A549 (cell line): ENCODE measurements around the gene TMEM30B. TPM values are rescaled to one million over a fixed set of nuclear protein-coding genes. Genes with fewer than 3 reads are reported as not detected.

Experiments used
- ATAC-seq, 2 experiments: fragments of 200-7000 bp in 1 of 2; fragments of >200 bp in 1 of 2; cut with Nextera tagmentation in 1 of 2; cut with Tn5 transposase in 1 of 2; 3 replicates each; pipeline versions ENCODE4 v1.8.0 to v1.9.1; 2018 to 2020; ENCODE audit warnings: mild to moderate bottlenecking in 1 of 2, moderate library complexity in 1 of 2
- CTCF ChIA-PET: fragments of 300-600 bp; sonication (Branson Sonifier 250); formaldehyde crosslinking; extraction: SDS; loops from one replicate; lab custom pipeline; 2021; ENCODE audit warnings: antibody characterized with exemption, inconsistent platforms; lab: Yijun Ruan, JAX
- POLR2A ChIA-PET: fragments of 350-600 bp; formaldehyde crosslinking; extraction: SDS; loops from one replicate; lab custom pipeline; 2021; ENCODE audit warnings: antibody characterized with exemption, inconsistent platforms; lab: Yijun Ruan, JAX
- DNase-seq, 2 experiments: peaks; one replicate each; pipeline versions ENCODE4 v3.0.0 to v3.0.0-alpha.2; 2011 to 2016; ENCODE audit warnings: low read depth in 1 of 2, low spot score in 1 of 2
- FAIRE-seq: peaks from 2 replicates; lab custom pipeline; 2011; peaks lifted over from hg19 to GRCh38; lab: Jason Lieb, UNC
- H3K27ac ChIP-seq, 2 experiments: fragments of >200 bp; sonication (Bioruptor Twin); formaldehyde crosslinking; 3 replicates each; pipeline ENCODE4 v1.5.1; 2016 to 2017
- H3K4me1 ChIP-seq: fragments of >200 bp; sonication (Bioruptor Twin); formaldehyde crosslinking; 3 replicates; pipeline ENCODE4 v1.6.1; 2016
- H3K4me2 ChIP-seq: fragments of >200 bp; sonication (Bioruptor Twin); formaldehyde crosslinking; 3 replicates; pipeline ENCODE4 v1.6.1; 2016
- H3K4me3 ChIP-seq: fragments of >200 bp; sonication (Bioruptor Twin); formaldehyde crosslinking; 3 replicates; pipeline ENCODE4 v1.5.1; 2016
- H3K9me3 ChIP-seq: fragments of >200 bp; sonication (Bioruptor Twin); formaldehyde crosslinking; 3 replicates; pipeline ENCODE4 v1.6.1; 2016
- CBX8 ChIP-seq: fragments of 200-600 bp; sonication (generic); IDR thresholded peaks from 2 replicates; pipeline ENCODE4 v1.6.1; 2016
- CEBPB ChIP-seq, 2 experiments: fragments of >200 bp in 1 of 2; sonication (Bioruptor Twin) in 1 of 2; formaldehyde crosslinking in 1 of 2; IDR thresholded peaks; 2 replicates each; pipeline ENCODE4 v1.6.1; 2012 to 2016
- CHD4 ChIP-seq: fragments of 200-600 bp; sonication (generic); IDR thresholded peaks from 2 replicates; pipeline ENCODE4 v1.6.1; 2016; ENCODE audit warnings: antibody characterized with exemption, mild to moderate bottlenecking, borderline replicate concordance
- ELK1 ChIP-seq: fragments of 150-350 bp; IDR thresholded peaks from 2 replicates; pipeline ENCODE4 v1.6.1; 2014; ENCODE audit warnings: low read depth, mild to moderate bottlenecking, low read length
- EP300 ChIP-seq, 2 experiments: fragments of >200 bp; sonication (Bioruptor Twin); formaldehyde crosslinking; IDR thresholded peaks; 2 replicates in 1 of 2; 3 replicates in 1 of 2; pipeline ENCODE4 v1.6.1; 2016 to 2017
- FOSL2 ChIP-seq, 2 experiments: fragments of 450-650 bp in 1 of 2; fragments of >200 bp in 1 of 2; sonication (Bioruptor Twin) in 1 of 2; formaldehyde crosslinking; IDR thresholded peaks; 2 replicates each; pipeline versions ENCODE4 v1.5.0 to v1.6.1; 2016 to 2020; ENCODE audit warnings: mild to moderate bottlenecking in 1 of 2, moderate library complexity in 1 of 2
- GATA3 ChIP-seq: IDR thresholded peaks from 2 replicates; pipeline ENCODE4 v1.6.1; 2012; ENCODE audit warnings: borderline replicate concordance
- HDAC2 ChIP-seq: fragments of 200-600 bp; sonication (generic); IDR thresholded peaks from 2 replicates; pipeline ENCODE4 v1.6.1; 2016
- HOXA7 ChIP-seq: fragments of 250-450 bp; sonication (Bioruptor Pico); IDR thresholded peaks from 2 replicates; pipeline ENCODE4 v1.5.0; 2020; ENCODE audit warnings: mild to moderate bottlenecking, moderate library complexity
- HOXB13 ChIP-seq: fragments of 250-450 bp; sonication (Bioruptor Pico); IDR thresholded peaks from 2 replicates; pipeline ENCODE4 v1.5.0; 2020; ENCODE audit warnings: low read depth, mild to moderate bottlenecking, moderate library complexity
- HOXB5 ChIP-seq: fragments of 250-450 bp; sonication (Bioruptor Pico); IDR thresholded peaks from 2 replicates; pipeline ENCODE4 v1.5.0; 2020; ENCODE audit warnings: mild to moderate bottlenecking, moderate library complexity
- KDM1A ChIP-seq: fragments of 200-600 bp; sonication (generic); IDR thresholded peaks from 2 replicates; pipeline ENCODE4 v1.6.1; 2016; ENCODE audit warnings: low read depth, mild to moderate bottlenecking
- KDM5A ChIP-seq: fragments of 200-600 bp; sonication (generic); IDR thresholded peaks from 2 replicates; pipeline ENCODE4 v1.6.1; 2016; ENCODE audit warnings: antibody characterized with exemption, mild to moderate bottlenecking
- NFE2L2 ChIP-seq: fragments of 150-350 bp; conservative IDR thresholded peaks from 2 replicates; pipeline ENCODE4 v1.6.1; 2014; ENCODE audit warnings: low read length
- NR3C1 ChIP-seq: fragments of >200 bp; sonication (Bioruptor Twin); formaldehyde crosslinking; IDR thresholded peaks from 3 replicates; pipeline ENCODE4 v1.6.1; 2017
- PBX3 ChIP-seq: IDR thresholded peaks from 2 replicates; pipeline ENCODE4 v1.6.1; 2012
- PHF8 ChIP-seq: fragments of 200-600 bp; sonication (generic); IDR thresholded peaks from 2 replicates; pipeline ENCODE4 v1.6.1; 2016; ENCODE audit warnings: low read depth, mild to moderate bottlenecking, antibody characterized with exemption, moderate library complexity, borderline replicate concordance
- RARB ChIP-seq: fragments of 250-450 bp; sonication (Bioruptor Pico); IDR thresholded peaks from 2 replicates; pipeline ENCODE4 v1.8.0; 2021; ENCODE audit warnings: mild to moderate bottlenecking, moderate library complexity
- REST ChIP-seq: fragments of 200-600 bp; sonication (generic); IDR thresholded peaks from 2 replicates; pipeline ENCODE4 v1.6.1; 2016; ENCODE audit warnings: antibody characterized with exemption, mild to moderate bottlenecking, moderate library complexity
- SMC3 ChIP-seq: fragments of >200 bp; sonication (Bioruptor Twin); formaldehyde crosslinking; IDR thresholded peaks from 3 replicates; pipeline ENCODE4 v1.6.1; 2018; ENCODE audit warnings: inconsistent platforms
- TP53 ChIP-seq: fragments of 250-450 bp; sonication (Bioruptor Pico); IDR thresholded peaks from 2 replicates; pipeline ENCODE4 v1.5.0; 2021; ENCODE audit warnings: mild to moderate bottlenecking, moderate library complexity
- USF2 ChIP-seq: fragments of 450-650 bp; IDR thresholded peaks from 2 replicates; pipeline ENCODE4 v1.6.1; 2014; ENCODE audit warnings: antibody characterized with exemption
- ZSCAN20 ChIP-seq: fragments of 250-450 bp; sonication (Bioruptor Pico); IDR thresholded peaks from 2 replicates; pipeline ENCODE4 v1.8.0; 2022; ENCODE audit warnings: mild to moderate bottlenecking, moderate library complexity
- WGBS: methylation state at CpG from one replicate; pipeline ENCODE4 v1.1.6; 2017; ENCODE audit errors: missing lambda C conversion rate; 5-methylcytosine and 5-hydroxymethylcytosine counted together
- polyA plus RNA-seq, 4 experiments: library from polyadenylated mRNA; depleted of rRNA in 3 of 4; stranded (reverse); fragments of >200 nt; fragmentation: RNase III in 1 of 4; extraction: RNeasy Plus Mini Kit Qiagen cat#74134 plus additional on column Dnase treatment in 1 of 4; gene quantifications; 2 replicates in 3 of 4; 3 replicates in 1 of 4; pipeline ENCODE4 v1.2.3, GENCODE V29; 2011 to 2017

TMEM30B gene
- polyA plus RNA-seq, 2 of the 4 experiments (the other 2 are of a cell fraction) = 0.16 to 0.21 TPM

GRCh38 chr14:61326146-61326545 lies 45.0 kb upstream of the TMEM30B start:
- FAIRE-seq = no peak
- Histone ChIP-seq H3K9me3 (no peaks in the 10 kb centered on the region), H3K4me2 (no peak overlapping the region), H3K4me3 (no peak overlapping the region), H3K27ac (no peak overlapping the region), H3K4me1 (peaks cover 4% of the 10 kb centered on the region; the same call in 1 of the 3 replicates)
- TF ChIP-seq KDM1A (no peak), ZSCAN20 (CRISPR knock-in tag) (no peak), HOXB5 (no peak), PHF8 (no peak), REST (no peak), ELK1 (no peak), USF2 (no peak), HOXA7 (CRISPR knock-in tag) (no peak), RARB (CRISPR knock-in tag) (no peak), TP53 (CRISPR knock-in tag) (no peak)
- WGBS = 88% methylated on average over 1 of the region's 1 CpG
- POLR2A ChIA-PET = no interaction called here
- no peak for ATAC-seq
- DNase-seq = no peak
- CTCF ChIA-PET = no interaction called here

- POLR2A ChIA-PET = no interaction called here
- no peak for FAIRE-seq
- H3K4me2 ChIP-seq = no peak overlapping the region
Measured at GRCh38 chr14:61325166-61325565, 44.0 kb upstream of the TMEM30B start.

GRCh38 chr14:61323970-61324369 lies 42.8 kb upstream of the TMEM30B start:
- POLR2A ChIA-PET = no interaction called here
- WGBS = 66% methylated on average over 6 of the region's 6 CpGs
- ATAC-seq = no peak

More at GRCh38 chr14:61325166-61325565, 44.0 kb upstream of the TMEM30B start:
- H3K4me1 ChIP-seq = peaks cover 6% of the 10 kb centered on the region; the same call in 1 of the 3 replicates
- H3K4me3 ChIP-seq = no peak overlapping the region
- WGBS = 82% methylated on average over 1 of the region's 1 CpG
- H3K9me3 ChIP-seq = no peaks in the 10 kb centered on the region
- TF ChIP-seq NR3C1 (no peak), HOXB13 (CRISPR knock-in tag) (no peak), GATA3 (no peak), USF2 (no peak), CEBPB (IDR thresholded peaks at IDR 0.05) (no peak), FOSL2 (IDR thresholded peaks at IDR 0.05) (no peak), FOSL2 (CRISPR knock-in tag; IDR thresholded peaks at IDR 0.05) (no peak), SMC3 (no peak)
- TF ChIP-seq, all 56 proteins: peak for 0
- CTCF ChIA-PET = no interaction called here
- DNase-seq (no peak), ATAC-seq (no peak)
- no peak overlapping the region for H3K27ac ChIP-seq

More at GRCh38 chr14:61323970-61324369, 42.8 kb upstream of the TMEM30B start:
- Histone ChIP-seq H3K27ac (no peak overlapping the region), H3K4me2 (no peak overlapping the region), H3K4me3 (no peak overlapping the region), H3K4me1 (peaks cover 6% of the 10 kb centered on the region; the same call in 1 of the 3 replicates), H3K9me3 (no peaks in the 10 kb centered on the region)
- DNase-seq (no peak), FAIRE-seq (no peak)
- TF ChIP-seq ZSCAN20 (CRISPR knock-in tag) = no peak
- no peak for TF ChIP-seq KDM5A
- TF ChIP-seq PHF8 = no peak
- no peak for TF ChIP-seq KDM1A
- TF ChIP-seq CBX8 = no peak
- no peak for TF ChIP-seq HDAC2
- no peak for TF ChIP-seq EP300 (IDR thresholded peaks at IDR 0.05)
- no peak for TF ChIP-seq REST
- no peak for TF ChIP-seq NFE2L2
- TF ChIP-seq CHD4 = no peak
- no peak for TF ChIP-seq PBX3
- CTCF ChIA-PET = interaction anchor here (3.3 kb wide), 1 partner anchor 9 kb away, joined by 12 read pairs; no protein-coding TSS in a partner anchor
